Measurements from ENCODE around the gene ABCC4.

GRCh38 chr13:95129004-95129403 lies 172.2 kb downstream of the ABCC4 start:
- no peak for TF ChIP-seq POLR2AphosphoS5 (IDR thresholded peaks at IDR 0.05; ENCODE audit: borderline replicate concordance, low read depth, low read length)
- no peak for TF ChIP-seq EZH2 (IDR thresholded peaks at IDR 0.05)

Measured in SK-N-MC (cell line).